Measurements from ENCODE around the gene DTX4.

Gene DTX4

GRCh38 chr11:59171508-59172322, at the start of gene DTX4 (continued):
- TF ChIP-seq ZNF37A (tag by site-specific recombination; IDR thresholded peaks at IDR 0.05) (no peak), ZNF354C (tag by site-specific recombination; IDR thresholded peaks at IDR 0.05; ENCODE audit: borderline replicate concordance, low read depth) (no peak), GLI4 (tag by site-specific recombination; IDR thresholded peaks at IDR 0.05) (no peak), ZNF140 (tag by site-specific recombination; IDR thresholded peaks at IDR 0.05) (no peak), ZNF157 (tag by site-specific recombination; IDR thresholded peaks at IDR 0.05) (no peak), PRDM1 (tag by site-specific recombination; IDR thresholded peaks at IDR 0.05) (no peak), CTCF (tag by site-specific recombination; IDR thresholded peaks at IDR 0.05) (peak; percentile 90), KLF10 (tag by site-specific recombination; IDR thresholded peaks at IDR 0.05) (no peak), ZBTB49 (tag by site-specific recombination; IDR thresholded peaks at IDR 0.05; ENCODE audit: low read depth) (no peak), SCRT1 (tag by site-specific recombination; IDR thresholded peaks at IDR 0.05; ENCODE audit: borderline replicate concordance) (no peak), ZFP3 (tag by site-specific recombination; IDR thresholded peaks at IDR 0.05; ENCODE audit: low read depth) (no peak), ZNF311 (tag by site-specific recombination; IDR thresholded peaks at IDR 0.05; ENCODE audit: borderline replicate concordance) (no peak), ZFHX2 (tag by site-specific recombination; conservative IDR thresholded peaks at IDR 0.05) (no peak), ZNF24 (tag by site-specific recombination; IDR thresholded peaks at IDR 0.05) (no peak), ZNF785 (tag by site-specific recombination; IDR thresholded peaks at IDR 0.05) (peak; percentile 74; the same call in 1 of the 2 replicates), ZNF571 (tag by site-specific recombination; IDR thresholded peaks at IDR 0.05) (no peak), ZNF394 (tag by site-specific recombination; IDR thresholded peaks at IDR 0.05; ENCODE audit: borderline replicate concordance) (no peak; the same call in 1 of the 2 replicates), MYNN (tag by site-specific recombination; IDR thresholded peaks at IDR 0.05; ENCODE audit: borderline replicate concordance) (no peak), ZBTB26 (tag by site-specific recombination; optimal IDR thresholded peaks at IDR 0.05) (peak; percentile 93), BCL6B (tag by site-specific recombination; IDR thresholded peaks at IDR 0.05) (no peak), ZNF112 (tag by site-specific recombination; IDR thresholded peaks at IDR 0.05) (no peak), ZSCAN4 (tag by site-specific recombination; IDR thresholded peaks at IDR 0.05) (peak; percentile 63), ZNF223 (tag by site-specific recombination; IDR thresholded peaks at IDR 0.05) (no peak), ZFP41 (tag by site-specific recombination; IDR thresholded peaks at IDR 0.05; ENCODE audit: borderline replicate concordance) (no peak), ZNF155 (tag by site-specific recombination; IDR thresholded peaks at IDR 0.05) (no peak), ZNF830 (tag by site-specific recombination; IDR thresholded peaks at IDR 0.05; ENCODE audit: low read depth) (no peak), ZNF768 (tag by site-specific recombination; IDR thresholded peaks at IDR 0.05) (no peak), ZXDB (tag by site-specific recombination; IDR thresholded peaks at IDR 0.05) (peak; percentile 71; the same call in 1 of the 2 replicates), ZNF704 (tag by site-specific recombination; IDR thresholded peaks at IDR 0.05) (no peak), GLIS2 (tag by site-specific recombination; IDR thresholded peaks at IDR 0.05) (0 out of 2 replicates have a peak, but pooled peaks have one; percentile 35)

All from HEK293 (cell line).